Right hindlimb (tissue), 1 donor: ENCODE data around the gene PTPN3.

ENCODE experiments used
- DNase-seq: peaks from one replicate; pipeline ENCODE4 v3.0.0-alpha.2; 2018

The PTPN3 gene

DNA sequence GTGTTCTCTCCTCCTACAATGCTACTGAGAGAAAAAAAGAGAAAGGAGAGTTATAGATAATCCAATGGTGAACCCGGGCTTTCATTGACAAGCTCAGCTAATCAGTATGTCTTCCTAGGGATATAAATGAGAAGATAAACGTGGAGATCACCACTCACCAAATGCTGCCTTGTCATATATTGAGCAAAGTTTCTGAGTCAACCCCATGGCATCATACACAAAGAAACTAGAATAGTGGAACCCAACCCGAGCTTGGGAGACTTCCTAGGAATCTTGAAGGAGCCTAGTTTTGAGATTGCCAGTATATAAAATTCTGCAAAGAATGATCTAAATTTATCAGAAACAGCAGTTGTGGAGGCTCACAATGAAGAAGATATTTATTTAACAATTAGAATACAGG is 47.8 kb downstream of the PTPN3 start:
- DNase-seq: no peak

GRCh38 chr9:109449036-109449798 is 48.9 kb downstream of the PTPN3 start:
- no peak for DNase-seq

DNA sequence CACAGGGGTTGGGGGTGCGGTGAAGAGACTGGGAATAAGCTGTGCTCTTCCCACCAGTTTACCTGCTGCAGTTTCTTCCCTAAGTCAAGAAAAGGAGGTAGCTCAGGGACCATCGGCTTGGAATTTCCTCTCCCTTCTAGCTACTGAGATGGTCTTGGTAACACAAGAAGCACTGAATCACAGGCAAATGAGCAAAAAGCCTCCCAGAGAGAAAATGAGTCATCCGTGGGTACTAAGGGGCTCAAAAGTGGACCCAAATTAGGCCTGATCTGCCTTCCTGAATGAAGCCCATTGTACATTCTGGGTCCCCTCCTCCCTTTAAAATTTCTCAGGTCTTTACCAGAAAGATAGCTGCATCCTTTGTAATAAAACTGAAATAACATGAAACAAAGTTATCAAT is 49.9 kb downstream of the PTPN3 start:
- no peak for DNase-seq

GRCh38 chr9:109447329-109448076 is 50.6 kb downstream of the PTPN3 start:
- no peak for DNase-seq

DNA sequence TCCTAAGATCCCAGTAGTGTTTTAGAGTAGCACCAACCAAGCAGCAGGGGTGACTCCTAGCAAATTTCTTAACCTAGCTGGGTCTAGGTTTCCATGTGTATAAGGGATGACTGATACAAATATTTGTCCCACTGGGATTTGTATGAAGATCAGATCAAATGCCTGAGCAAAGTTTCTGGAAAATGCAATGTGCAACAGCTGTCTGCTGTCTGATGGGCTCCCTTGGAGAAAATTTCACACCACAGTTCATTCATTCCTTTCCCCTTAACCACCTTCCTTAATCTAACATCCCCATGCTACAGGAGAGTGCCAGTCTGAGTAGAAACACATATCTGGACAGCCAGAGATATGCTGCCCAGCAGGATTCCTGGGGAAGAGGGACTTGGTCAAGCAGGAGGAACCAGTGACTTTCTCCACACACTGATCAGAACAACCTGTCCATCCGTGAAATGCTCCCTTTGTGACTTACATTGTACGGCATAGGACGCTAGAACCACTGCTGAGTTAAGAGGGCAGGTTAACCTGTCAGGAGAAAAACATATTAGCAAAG is 53.3 kb downstream of the PTPN3 start:
- DNase-seq: no peak

DNA sequence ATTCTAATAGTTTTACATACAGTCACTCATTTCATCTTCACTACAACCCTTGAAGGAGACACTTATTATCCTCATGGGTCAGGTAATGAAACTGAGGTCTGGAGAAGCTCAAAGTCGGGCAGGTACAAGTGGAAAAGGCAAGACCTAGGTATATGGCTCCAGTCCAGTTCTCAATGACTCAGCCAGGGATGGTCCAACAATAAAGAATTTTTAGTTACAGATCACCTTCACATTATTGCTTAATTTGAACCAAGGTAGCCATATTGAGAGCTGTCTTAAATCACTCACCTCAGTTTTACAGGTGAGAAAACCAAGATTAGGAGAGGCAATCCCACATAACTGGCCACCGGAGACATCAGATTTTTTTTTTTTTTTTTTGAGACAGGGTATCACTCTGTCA is 55.4 kb downstream of the PTPN3 start:
- no peak for DNase-seq

GRCh38 chr9:109441296-109441695 is 56.8 kb downstream of the PTPN3 start:
- DNase-seq: no peak

DNA sequence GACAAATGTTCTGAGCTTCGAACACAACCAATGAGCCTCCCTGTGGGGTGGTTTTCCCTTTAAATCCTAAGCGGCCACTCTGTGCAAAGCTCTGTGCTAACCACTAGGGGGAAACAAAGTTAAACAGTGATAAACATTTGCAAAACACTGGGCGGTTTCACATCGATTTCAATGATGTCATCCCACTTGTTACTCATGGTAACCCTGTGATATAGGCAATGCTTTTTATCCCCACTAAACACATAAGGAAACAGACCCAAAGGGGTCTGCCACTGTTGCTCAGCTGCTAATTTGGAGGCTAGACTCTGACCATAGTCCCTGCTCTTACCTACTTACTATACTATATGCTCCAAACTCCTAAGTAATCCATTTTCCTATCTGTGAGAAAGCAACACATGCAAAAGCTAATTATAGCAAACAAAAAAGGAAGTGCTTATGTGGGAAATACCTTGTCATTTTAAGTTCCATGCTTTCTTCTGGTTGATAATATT is 57.3 kb downstream of the PTPN3 start:
- DNase-seq: peak; percentile 55

GRCh38 chr9:109440117-109440515 is 58.0 kb downstream of the PTPN3 start:
- no peak for DNase-seq

DNA sequence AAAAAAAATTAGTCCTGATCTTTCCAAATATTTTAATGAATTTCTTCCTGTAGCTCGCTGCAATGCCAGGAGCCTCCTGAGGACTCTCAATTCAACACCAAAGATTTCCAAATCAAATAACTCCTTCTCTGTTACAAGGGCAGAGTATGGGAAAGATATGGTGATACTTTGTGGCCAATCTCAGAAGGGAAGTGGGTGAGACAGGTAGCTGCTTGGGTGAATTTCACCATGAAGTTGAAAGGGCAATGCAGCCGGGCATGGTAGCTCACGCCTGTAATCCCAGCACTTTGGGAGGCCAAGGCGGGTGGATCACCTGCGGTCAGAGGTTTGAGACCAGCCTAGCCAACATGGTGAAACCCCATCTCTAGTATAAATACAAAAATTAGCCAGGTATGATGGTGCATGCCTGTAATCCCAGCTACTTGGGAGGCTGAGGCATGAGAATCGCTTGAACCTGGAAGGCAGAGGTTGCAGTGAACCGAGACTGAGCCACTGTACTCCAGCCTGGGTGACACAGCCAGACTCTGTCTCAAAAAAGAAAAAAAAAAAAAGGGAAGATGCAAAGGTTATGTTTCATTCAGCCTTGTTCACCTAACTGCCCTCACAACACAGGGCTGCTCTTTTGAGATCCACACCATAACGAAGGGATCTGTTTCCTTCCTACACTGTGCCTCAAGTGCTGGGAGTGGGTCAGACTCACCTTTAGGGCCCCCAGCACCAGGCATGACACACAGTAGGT is 58.6 kb downstream of the PTPN3 start:
- DNase-seq: no peak

DNA sequence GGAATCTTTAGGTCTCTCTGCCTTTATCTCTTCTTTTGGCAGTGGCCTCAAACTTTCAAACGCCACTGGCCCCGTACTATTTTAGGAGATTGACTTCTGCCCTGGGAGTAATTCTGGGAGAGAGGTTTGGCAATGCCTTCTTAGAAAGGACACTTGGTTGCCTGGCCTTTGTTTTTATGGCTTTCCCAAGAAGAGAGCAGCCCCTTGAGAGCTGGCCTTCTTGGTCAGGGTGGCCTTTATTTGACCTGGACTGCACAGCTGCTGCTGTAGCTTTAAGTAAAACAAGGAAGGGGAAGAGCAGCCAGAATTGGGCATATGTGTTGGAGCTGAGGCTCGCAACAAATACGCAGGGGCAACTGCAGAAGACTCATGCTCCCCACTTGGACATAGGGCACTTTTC is 60.8 kb downstream of the PTPN3 start:
- DNase-seq: peak; percentile 29

DNA sequence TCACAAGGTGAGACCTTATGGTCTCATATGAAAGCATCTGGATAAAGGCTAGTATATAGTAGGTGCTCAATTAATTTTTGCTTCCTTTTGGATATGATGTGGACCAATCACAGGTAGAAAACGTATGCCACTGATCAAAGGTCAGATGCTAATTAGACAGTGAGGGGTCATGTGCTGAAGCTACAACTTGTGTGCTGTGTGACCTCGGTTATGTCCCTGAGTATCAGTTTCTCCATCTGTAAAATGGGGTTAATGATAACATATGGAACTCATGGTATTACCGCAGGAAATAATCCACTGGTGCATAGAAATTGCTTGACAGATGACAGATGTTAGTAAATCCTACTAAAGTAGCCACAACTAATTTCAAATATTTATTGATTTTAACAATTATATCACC is 62.0 kb downstream of the PTPN3 start:
- no peak for DNase-seq

GRCh38 chr9:109433476-109433875 is 64.6 kb downstream of the PTPN3 start:
- DNase-seq: no peak

GRCh38 chr9:109430231-109430630 is 67.9 kb downstream of the PTPN3 start:
- DNase-seq: no peak

DNA sequence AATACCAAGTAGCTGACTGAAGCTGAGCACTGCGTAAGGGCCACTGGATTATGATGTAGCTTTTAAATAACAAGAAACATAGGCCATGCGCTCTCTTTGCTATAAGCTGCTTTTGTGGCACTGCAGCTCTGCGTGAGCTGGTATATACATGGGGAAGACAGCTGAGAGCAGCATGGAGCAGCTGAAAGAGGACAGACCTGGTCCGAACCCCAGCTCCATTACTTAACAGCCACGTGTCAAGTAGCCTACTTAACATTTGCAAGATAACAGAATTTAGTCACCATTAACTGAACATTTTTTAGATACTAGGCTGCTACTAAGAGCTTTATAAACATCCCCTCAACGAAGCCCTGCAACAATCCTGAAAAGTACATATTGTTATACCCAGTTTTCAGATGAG is 69.3 kb downstream of the PTPN3 start:
- no peak for DNase-seq

DNA sequence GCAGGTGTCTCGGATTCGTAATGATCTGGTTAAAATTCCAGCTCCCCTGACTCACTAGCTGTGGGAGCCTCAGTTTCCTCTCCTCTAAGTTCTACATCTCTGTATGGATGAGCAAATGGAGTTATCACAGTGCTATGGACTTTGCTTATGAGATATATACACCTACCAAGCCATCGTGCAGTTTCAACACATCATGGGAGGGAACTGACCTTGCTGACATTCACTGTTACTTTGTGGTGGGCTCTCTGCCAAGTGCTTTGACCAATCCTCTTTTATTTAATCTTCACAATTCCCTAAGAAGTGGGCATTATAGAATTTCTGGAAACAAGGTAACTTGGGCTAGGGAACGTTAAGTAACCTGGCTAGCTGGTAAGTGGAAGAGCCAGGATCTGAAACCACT is 70.2 kb downstream of the PTPN3 start:
- DNase-seq: no peak

DNA sequence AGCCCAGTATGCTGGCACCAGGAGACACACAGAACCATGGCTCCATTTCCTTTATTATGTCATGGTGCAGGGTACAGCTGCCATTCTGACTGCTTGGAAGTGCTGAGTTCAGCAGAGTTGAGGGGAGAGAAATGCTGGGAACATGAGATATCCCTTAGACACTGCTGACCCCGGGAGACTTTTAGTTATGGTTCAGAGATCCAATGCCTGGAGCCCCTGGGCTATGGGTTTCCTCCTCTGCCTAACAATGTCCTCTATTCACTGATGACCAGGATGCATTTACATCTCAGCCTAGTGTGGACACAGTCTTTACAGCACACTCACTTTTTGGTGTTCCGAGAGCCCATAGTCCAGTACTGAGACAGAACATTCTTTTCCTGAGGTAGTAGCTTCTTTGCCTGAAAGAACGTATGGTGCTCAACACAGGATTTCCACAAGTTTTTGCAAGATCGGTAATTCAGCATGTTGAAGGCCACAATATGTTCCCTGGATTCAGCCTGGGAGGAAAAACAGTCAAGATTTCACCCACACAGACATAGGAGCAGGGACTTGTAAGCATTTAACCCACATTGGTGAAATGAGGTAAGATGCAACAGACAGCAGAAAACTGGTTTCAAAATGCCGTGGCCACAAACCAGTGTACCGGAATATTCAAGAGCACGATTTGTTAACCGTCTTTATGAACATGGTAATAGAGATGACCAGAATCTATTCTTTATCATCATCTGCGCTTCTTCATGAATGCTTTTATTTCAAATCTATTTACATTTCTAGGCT is 71.3 kb downstream of the PTPN3 start:
- DNase-seq: no peak

DNA sequence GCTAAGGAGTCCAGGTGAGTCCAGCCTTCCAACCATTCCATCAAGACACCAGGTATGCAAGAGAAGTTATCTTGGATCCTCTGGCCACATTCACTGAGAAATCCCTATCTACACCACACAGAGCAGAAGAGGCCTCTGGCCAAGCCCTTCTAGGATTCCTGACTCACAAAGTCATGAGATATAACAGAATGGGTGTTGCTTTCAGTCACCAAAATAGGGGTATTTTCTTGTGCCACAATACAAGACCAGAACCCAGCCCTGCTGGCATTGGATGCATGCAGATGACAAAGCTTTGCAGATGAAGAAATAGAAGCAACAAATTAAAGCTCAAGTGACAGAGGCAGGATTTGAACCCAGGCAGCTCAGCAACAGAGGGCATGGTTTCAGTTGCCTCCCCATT is 73.5 kb downstream of the PTPN3 start:
- no peak for DNase-seq

- no peak for DNase-seq
These were observed 74.2 kb downstream of the PTPN3 start for GRCh38 chr9:109423877-109424276.

GRCh38 chr9:109422641-109423040 is 75.5 kb downstream of the PTPN3 start:
- DNase-seq: no peak

GRCh38 chr9:109421026-109421970 is 76.8 kb downstream of the PTPN3 start:
- DNase-seq: no peak
